GM21528 (cell line): ENCODE results near the gene OSCP1.

Experiments
- ATAC-seq: cut with Tn5 transposase; IDR thresholded peaks from one replicate; pipeline ENCODE4 v1.9.1; 2021; ENCODE audit warnings: mild to moderate bottlenecking, moderate library complexity; ENCODE audit not compliant: unreplicated experiment, low FRiP score

OSCP1 gene

DNA sequence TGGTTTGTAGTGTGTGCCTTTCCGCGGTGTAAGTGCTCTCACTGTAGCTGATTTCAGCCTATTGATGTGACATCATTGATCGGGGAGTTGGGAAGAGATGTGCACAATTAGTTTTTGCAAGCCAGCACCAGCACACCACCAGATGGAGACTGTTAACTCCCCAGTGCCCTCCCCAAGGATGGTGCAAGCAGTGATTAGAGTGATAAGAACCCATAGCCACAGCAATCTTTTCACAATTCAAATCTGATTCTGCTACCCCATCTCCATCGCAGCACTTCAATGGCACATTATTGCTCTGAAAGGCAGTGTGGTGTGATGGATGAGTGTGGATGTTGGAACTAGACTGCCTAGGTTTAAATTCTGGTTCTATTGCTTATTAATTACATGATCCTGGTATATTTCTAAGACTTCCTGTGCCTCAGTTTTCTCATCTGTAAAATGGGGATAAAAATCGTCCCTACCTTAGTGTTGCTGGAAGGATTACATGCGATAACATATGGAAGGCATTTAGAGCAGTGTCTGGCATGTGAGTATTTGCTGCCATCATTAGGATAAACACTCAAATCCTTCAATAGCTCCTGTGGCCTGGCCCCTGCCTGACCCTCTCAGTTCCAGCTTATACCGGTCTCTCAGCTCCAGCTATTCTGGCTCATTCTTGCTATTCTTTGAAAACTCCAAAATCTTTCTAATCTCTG is 25.8 kb upstream of the OSCP1 start:
- ATAC-seq: no peak

DNA sequence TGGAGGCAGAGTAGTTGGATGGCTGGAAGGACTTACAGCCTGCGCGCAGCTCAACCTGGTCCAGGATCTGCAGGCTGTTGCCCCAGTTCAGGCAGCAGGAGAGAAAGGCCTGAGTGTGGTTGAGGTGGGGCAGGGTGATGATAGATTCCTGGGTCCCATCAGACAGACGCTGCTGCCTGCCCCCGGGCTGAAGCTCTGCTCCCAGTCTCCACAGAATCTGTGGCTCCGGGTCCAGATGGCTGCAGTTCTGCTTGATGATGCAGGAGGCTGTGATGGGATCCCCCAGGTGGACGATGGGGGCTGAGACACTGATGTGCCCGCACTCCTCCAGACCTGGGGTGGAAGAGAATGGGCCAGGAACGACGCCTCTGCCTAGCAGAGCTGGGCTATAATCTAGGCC is 25.1 kb upstream of the OSCP1 start:
- ATAC-seq: no peak

DNA sequence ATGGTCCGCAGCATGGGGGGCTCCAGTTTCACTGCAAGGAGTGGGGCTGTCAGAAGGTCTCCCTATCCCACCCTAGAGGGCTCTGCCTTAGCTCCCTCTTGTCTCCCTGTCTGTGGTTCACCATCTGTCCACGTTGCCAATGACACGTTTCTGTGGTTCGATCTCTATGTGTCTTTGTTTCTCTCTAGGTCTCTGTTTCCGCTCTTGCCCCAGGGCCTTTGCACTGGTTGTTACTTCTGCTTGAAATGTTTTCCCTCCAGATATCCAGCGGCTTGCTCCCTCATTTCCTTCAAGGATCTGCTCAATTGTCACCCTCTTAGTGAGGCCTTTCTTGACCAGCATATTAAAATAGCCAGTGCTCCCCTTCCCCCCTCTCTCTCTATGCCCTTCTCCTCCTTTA is 22.4 kb upstream of the OSCP1 start:
- no peak for ATAC-seq

DNA sequence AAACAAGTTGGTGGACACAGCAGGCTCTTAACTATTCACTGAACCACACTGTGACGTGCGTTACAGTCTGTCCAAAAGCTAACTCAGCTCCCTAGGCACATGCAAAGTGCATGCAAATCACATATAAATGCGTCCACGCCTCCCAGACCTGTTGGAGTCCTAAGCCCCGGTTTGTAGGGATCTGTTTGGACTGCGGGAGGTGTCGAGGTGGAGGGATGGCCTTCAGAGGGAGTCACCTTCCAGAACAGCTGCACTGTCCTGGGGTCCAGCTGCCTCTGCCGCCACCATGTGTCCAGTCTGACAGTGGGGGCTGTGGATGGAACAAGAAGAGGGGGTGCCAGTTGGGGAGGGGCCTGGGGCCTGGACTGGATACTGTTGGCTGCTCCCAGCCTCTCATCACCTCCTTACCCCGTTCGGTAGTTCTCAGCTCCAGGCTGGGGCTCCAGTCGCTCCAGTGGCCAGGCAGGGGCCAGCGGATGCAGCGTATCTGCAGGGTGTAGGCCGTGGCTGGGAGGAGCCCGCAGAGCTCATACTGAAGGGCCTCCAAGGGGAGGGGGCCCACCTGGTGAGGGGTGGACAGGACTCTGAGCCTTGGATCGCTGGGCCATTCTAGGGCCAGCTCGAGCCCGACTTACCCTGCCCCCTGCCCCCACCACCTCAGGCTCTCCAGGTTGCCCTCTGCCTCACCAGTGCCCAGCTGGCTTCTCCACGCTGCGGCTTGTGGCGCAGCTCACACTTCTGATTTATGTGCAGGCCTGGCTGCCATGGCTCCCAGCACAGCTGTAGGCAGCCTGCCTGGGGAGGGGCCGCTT is 21.8 kb upstream of the OSCP1 start:
- no peak for ATAC-seq

DNA sequence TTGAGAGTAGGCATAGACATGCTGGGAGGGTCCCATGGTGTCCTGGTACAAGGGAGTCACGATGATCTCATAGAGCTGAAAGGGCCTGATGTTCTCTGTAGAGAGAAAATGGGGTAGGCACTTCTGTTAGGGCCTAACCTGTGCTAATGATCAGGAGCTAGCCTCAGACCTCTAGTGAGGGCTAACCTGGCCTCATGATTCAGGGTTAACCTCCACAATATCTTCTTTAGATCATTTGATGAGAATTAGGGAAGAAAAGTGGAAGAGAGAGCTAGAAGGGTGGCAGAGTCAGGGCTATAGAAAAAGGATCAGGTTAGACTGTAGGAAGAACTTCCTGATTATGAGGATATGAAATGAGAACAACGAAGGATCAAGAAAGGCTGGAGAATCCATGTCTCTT is 18.9 kb upstream of the OSCP1 start:
- ATAC-seq: no peak

DNA sequence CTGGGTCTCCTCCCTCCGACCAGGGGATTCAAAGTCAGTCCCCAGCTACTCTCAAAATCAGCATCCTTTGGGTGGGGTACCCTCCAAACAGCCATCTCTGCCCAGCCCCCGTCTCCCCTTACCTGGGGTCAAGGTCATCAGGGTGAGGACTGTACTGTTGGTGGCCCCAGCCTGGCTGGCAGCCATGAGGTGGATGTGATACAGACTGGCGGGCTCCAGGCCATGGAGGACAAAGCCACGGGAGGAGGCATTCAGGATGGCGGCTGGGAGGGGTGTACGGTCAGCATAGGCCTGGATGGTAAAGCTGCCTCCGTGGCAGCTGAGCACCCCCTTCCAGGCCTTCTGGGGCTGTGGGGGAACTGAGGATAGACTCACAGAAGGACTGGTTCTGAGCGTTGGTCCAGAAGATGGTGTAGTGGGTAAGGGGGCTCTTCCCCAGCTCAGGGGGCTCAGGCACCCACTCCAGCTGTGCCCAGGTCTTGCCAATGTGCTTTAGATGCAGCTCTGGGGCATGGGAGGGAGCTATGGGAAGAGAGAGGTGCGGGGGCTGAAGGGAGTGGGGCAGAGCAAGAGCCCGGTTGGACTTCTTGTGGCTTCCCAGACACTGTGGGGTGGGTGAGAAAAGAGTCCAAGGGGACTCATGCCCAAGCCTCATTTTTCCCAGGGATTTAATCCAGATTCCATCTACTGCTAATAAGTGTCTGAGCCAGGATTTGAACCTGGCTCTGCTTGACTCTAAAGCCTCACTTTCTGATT is 17.6 kb upstream of the OSCP1 start:
- ATAC-seq: no peak

DNA sequence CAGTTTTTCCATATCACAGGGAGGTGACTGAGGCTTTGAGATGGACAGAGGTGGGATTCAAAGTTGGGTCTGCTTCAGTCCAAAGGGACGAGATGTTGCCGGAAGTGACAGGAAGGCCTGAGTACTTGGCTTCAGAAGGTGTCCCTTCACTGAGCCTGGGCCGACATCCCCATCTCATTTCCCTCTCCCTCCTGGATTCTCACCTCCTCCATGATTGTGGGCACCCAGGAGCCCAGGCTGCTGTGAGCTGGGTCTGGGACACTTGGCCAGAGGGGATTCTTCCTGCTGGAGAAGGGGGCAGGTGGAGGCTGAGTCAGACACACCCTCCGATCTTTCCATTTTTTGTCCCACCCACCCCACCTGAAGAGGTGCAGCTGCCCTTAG is 16.8 kb upstream of the OSCP1 start:
- no peak for ATAC-seq

DNA sequence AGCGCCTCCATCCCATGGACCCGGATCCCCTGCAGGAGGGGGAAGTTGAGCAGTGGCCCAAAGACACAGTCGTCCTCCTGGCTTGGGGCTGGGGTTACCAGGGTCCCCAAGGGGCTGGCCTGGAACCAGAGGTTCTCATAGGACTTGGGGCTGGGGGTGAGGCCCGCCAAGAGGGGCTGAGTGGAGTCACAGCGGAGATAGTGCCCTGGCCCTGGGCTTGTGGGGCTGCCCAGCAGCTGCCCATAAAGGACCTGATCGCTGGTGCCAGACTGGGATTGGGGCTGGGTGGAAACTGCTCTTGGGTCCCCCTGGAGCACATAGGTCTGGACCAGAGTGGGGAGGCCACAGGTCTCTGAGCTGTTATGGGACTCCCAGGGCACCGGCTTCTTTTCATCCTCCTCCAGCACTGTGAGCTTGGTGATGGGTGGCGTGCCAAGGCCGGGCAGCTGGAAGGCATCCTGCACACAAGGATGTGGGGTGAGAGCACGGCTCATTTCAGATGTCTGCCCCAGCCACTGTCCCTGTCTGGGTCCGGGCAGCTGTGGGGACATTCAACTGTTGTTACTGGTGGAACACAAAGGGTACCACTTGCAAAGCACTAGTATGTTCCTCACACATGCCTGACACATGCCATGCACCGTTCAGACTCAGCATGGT is 16.2 kb upstream of the OSCP1 start:
- no peak for ATAC-seq

DNA sequence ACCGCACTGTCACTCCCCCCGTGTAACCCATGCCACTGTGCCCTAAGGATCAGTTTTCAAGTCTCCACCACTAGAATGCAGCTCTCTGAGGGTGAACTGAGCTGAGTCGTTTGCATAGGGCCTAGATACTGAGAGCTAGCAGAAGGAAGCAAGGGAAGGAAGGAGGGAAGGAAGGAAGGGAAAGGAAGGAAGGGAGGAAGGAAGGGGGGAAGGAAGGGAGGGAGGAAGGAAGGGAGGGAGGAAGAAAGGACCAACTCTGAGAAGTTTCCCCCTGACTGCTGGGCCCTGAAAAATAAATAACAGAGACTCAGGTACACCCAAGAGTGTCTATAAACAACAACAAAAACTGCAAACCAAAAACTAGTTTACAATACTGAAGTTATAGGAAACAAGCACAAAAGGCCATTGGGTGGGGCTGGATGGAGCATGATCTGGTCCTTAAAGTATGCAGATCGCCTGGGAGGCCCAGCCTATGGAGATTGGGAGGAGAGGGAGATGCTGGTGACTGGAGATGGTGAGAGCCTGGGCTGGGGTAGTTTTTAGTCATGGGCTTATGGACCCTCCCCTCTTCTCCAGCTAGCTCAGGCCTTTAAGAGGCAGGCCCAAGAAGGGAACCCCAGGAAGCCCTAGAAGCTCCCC is 15.6 kb upstream of the OSCP1 start:
- ATAC-seq: no peak

DNA sequence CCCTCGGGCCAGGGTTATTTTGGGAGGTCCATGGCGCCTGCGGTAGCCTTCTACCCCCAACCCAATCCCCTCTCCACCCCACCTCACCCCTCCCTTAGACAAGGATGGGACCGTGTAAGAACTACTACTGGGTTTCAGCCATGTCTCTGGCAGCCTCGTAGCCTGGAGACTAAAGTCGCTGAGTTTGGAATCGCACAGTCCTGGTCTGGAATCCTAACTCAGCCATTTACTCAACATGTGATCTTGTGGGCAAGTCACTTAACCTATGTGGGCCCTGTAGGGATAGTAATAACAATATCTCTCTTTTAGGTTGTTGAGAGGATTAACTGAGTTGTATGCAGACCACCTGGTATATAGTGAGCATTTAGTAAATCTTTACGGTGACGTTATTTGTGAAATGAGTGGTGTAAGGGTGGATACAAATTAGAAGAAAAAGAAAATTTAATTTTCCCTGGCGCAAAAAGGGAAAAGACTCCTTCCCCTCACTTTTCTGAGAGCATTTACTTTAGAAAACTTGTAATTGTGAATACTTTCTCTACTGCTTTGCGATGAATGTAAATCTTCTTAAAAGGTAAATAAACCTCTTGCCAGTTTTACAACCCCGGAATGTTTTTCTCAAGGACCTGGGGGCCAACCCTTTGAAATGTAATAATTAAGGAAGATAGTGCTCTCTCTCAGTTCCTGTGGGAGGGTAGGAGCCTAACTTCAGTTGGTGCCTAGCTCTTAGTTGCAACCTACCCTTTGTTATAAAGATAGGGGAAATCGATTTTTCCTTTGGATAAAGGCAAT is 14.5 kb upstream of the OSCP1 start:
- peak; percentile 42 for ATAC-seq

DNA sequence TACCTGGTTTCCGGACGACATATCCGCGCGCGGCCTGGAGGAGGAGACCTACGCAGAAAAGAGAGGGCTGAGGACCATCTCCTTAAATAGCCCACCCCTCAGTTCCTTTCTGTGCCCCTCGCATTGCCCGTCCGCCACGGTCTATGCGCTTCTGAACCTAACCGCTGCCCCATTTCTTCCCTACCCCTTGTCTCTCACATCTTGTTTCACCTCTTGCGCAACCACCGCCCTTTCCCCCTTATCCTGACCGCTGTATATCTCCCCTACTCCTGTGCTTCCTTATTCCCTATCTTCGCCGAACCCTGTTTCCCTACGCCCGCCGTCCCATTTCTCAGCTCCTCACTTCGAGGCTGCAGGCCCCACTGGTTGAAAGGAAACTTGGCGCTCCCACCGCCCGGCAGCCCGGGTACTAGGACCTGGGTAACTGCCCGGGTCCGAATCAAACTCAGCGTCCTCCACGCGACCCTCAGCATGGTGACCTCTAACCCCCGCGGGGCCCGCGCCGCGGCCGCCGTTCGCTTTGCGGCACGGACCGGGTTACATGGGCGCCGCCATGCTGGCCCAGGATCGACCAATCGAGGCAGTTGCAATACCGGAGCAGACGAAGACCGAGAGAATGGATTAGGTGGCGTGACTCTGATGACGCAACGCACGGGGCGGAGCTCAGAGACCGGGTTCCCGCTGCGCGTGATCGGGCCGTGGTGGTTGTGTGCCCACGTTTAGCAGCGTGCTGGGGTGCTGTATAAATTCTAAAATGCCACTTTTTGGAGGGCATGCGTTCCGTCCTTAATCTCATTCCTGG is 13.8 kb upstream of the OSCP1 start, which contains the start of gene MRPS15:
Gene MRPS15 (minus strand): TSS at position 582 of the 802 bp plus-strand sequence. CDS start 109 bp downstream, at position 473.
- peak; percentile 90 for ATAC-seq

DNA sequence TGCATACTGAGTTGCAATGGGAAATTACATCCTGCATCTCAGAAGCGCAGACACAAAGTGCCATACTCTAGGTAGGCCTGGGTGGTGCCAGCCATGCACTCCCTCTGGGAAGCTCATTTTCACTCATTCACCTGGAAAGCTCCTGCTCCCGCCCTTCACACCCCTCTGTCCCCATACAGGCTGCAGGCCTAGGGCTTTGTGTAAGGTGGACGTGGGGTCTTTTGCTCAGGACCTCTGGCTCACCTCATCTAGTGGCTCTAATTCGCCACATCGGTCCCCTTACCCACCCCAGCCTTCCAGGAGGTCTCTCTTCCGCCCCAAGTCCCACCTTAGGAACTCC is 13.2 kb upstream of the OSCP1 start:
- peak; percentile 5 for ATAC-seq

DNA sequence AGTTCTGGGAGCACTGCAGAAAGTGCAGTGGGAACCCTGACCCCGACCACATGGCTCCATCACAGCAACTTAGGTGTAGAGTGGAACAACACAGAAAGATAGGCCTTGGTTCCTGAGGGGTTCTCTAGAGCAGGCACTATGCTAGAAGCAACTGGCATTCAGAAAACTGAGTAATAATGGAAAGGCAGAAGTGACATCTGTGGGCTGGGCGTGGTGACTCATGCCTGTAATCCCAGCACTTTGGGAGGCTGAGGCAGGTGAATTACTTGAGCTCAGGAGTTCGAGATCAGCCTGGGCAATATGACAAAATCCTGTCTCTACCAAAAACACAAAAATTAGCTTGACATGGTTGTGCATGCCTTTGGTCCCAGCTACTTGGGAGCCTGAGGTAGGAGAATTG is 8.7 kb upstream of the OSCP1 start:
- no peak for ATAC-seq

DNA sequence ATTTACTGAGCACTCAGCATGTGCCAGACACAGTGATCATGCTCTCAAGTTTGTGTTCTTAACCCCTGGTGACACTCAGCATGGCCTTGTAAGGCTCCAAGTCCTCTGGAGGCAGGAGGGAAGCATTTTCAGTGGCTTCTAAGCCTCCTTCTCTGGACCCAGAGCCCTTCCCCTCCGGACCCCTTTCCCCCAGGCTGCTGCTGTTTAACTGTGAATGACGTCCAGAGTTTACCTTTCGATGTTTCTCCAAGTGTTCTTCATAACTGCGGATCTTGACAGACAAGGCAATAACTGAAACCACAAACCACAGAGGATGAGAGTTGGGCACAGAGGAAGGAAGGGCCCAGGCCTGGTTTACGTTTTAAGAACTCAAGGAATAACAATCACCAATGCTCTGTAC is 7.4 kb upstream of the OSCP1 start:
- ATAC-seq: no peak

DNA sequence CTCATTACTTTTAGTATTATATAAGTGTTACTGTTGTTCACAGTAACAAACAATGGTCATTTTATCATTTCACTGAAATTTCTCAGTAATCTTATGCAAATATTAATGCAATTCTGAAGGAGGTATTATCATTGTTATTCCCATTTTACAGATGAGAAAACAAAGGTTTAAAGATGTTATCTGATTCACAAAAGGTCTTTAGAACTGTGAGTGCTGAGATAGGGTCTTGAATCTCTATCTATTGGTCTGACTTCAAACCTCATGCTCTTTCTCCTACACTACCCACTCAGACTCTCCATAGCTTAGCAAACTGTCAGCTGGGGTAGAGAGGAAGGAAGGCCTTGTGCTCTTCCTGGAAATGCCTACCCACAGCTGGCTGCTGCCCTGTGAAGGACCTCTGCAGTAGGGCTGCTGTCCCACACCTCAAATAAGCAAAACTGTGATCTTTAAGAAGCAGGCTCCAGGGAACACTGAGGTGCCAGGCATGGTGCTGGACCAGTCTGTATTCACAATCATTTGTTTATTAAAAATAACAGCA is 6.2 kb upstream of the OSCP1 start:
- ATAC-seq: no peak

DNA sequence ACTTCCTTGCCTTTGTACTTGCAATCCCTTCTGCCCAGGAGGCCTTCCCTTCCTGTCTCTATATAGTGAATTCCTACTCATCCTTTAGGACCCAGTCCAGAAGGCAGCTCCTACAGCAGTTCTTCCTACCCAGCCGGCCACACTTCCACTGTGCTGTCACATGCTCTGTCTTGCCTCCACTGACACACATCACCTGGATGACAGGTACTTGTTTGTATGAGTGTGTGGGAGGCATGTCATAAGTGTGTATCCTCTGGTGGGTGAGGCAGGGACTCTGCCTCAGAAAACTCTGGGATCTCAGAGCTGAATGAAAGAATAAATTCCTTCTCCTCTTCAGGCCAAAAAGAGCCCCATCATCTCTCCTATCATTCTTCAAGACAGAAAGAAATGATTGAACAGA is 5.1 kb upstream of the OSCP1 start:
- no peak for ATAC-seq

DNA sequence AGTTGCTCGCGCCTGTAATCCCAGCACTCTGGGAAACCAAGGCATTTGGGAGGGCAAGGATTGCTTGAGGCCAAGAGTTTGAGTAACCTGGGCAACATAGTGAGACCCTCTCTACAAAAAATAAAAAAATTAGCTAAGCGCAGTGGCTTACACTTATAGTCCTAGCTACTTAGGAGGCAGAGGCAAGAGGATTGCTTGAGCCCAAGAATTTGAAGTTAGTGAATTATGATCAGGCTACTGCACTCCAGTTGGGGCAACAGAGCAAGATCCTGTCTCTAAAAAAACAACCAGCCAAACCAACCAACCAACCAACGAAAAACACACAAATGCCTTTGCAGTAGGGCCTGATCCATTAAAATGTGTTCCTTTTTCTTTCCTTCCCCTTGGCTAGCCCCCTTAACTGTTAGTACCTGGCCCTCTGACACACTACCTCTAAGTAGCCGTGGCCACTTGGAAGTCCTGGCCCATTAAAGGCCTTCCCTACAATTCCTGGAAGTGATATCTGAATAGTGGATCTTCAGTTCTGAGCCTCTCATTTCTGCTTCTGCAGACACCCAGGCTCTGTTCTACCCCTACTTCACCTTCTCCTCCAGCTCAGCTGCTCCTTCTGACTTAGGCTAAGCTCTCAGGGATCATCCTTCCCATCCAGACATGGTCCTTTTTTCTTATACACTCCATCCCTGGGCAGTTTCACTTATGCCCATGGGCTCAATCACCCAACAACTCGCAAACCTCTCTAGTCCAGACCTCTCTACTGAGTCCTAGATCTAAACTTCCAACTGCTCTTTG is 3.5 kb upstream of the OSCP1 start:
- ATAC-seq: no peak

DNA sequence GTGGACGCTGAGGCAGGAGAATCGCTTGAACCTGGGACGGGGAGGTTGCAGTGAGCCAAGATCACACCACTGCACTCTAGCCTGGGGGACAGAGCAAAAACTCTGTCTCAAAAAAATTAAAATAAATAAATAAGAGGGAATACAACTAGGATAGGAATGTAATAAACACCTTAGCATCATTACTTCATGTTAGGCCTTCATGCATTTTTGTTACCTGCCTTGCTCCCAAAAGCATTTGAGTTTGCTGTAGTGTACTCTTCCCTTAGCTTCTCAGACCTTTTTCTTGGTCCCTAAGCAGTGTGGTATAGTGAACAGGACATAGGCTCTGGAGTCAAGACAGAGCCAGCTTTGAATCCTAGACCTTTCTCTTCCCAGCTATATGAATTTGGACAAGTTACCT is 2.8 kb upstream of the OSCP1 start:
- ATAC-seq: no peak
